Measurements from ENCODE around the gene PAK1. TPM values are rescaled to one million over a fixed set of nuclear protein-coding genes. Genes with fewer than 3 reads are reported as not detected.

The PAK1 gene
- total and polyA plus RNA-seq, 9 of the 15 experiments (the other 6 are each of a cell fraction or from before 2014, with no cell fraction given): 0.52 to 11.7 (median 1.9) TPM

- no peak for FAIRE-seq
Measured at GRCh38 chr11:77396911-77397310, 77.0 kb downstream of the PAK1 start.

More at GRCh38 chr11:77396911-77397310, 77.0 kb downstream of the PAK1 start:
- no peak overlapping the region for H3K4me2 ChIP-seq (ENCODE audit: insufficient read depth, low read length)
- H3K9ac ChIP-seq (ENCODE audit: insufficient read depth in 1 of 2, low read depth in 2 of 2, low read length in 2 of 2): no peak overlapping the region
- BruUV-seq (replicated peaks): no TSS peak
- ATAC-seq (no peak), DNase-seq (ENCODE audit: extremely low read depth in 1 of 4, low spot score in 3 of 4) (no peak)
- TF ChIP-seq GATAD2B (IDR thresholded peaks at IDR 0.05; ENCODE audit: borderline replicate concordance): no peak
- TF ChIP-seq NR2C2 (CRISPR knock-in tag; IDR thresholded peaks at IDR 0.05): no peak
- no peak for TF ChIP-seq NR2C2 (tag; IDR thresholded peaks at IDR 0.05)
- no peak for TF ChIP-seq SMARCA5 (IDR thresholded peaks at IDR 0.05)
- TF ChIP-seq FOS (IDR thresholded peaks at IDR 0.05; ENCODE audit: extremely low read depth, insufficient read length): no peak
- TF ChIP-seq IRF2 (CRISPR knock-in tag; IDR thresholded peaks at IDR 0.05): no peak
- no peak for TF ChIP-seq E2F4 (CRISPR knock-in tag; IDR thresholded peaks at IDR 0.05; ENCODE audit: low read depth)
- TF ChIP-seq ZNF24 (IDR thresholded peaks at IDR 0.05): no peak
- no peak for TF ChIP-seq GTF2B (IDR thresholded peaks at IDR 0.05; ENCODE audit: extremely low read depth, insufficient read length)
- TF ChIP-seq HDGF (IDR thresholded peaks at IDR 0.05): no peak
- TF ChIP-seq CEBPB (tag; IDR thresholded peaks at IDR 0.05): no peak
- TF ChIP-seq ZNF764 (CRISPR knock-in tag; IDR thresholded peaks at IDR 0.05; ENCODE audit: low read depth): no peak
- TF ChIP-seq NRF1 (conservative IDR thresholded peaks at IDR 0.05 in 1 of 2, IDR thresholded peaks at IDR 0.05 in 1 of 2): no peak
- TF ChIP-seq KDM4B (IDR thresholded peaks at IDR 0.05; ENCODE audit: borderline replicate concordance in 2 of 2, low read depth in 1 of 2): no peak
- TF ChIP-seq EP400 (IDR thresholded peaks at IDR 0.05): no peak
- TF ChIP-seq IFI16 (CRISPR knock-in tag; IDR thresholded peaks at IDR 0.05): no peak
- TF ChIP-seq KLF13 (tag; IDR thresholded peaks at IDR 0.05; ENCODE audit: borderline replicate concordance, low read depth): no peak
- TF ChIP-seq RBM39 (optimal IDR thresholded peaks at IDR 0.05; ENCODE audit: low read depth, low read length): no peak
- TF ChIP-seq ZNF280B (CRISPR knock-in tag; IDR thresholded peaks at IDR 0.05): no peak
- H3K4me3 ChIP-seq: no peak overlapping the region
- in situ Hi-C loops (cut with MboI) (no loop called here), intact Hi-C loops (cut with micrococcal nuclease) (no loop called here)
- 0% methylated on average over 2 of the region's 2 CpGs for WGBS (ENCODE audit: insufficient coverage, low coverage, missing lambda C conversion rate)
- H3K9me3 ChIP-seq (replicated peaks; ENCODE audit: control insufficient read depth, insufficient read depth, low read depth, low read length): no peaks in the 10 kb centered on the region
- H3K79me2 ChIP-seq (ENCODE audit: control insufficient read depth, insufficient read depth, low read length): no peaks in the 10 kb centered on the region
- H3K4me1 ChIP-seq (replicated peaks in 1 of 2; ENCODE audit: control insufficient read depth in 2 of 2, insufficient read depth in 2 of 2, low read length in 2 of 2): no peaks in the 10 kb centered on the region
- CTCF ChIA-PET (ENCODE audit: low intra/inter-chr PET ratio): no interaction called here
- no peaks in the 10 kb centered on the region for H4K20me1 ChIP-seq (replicated peaks; ENCODE audit: control insufficient read depth, insufficient read depth, low read length)
- H2AFZ ChIP-seq (ENCODE audit: low read depth, low read length): no peak overlapping the region
- no peaks in the 10 kb centered on the region for H3K36me3 ChIP-seq (ENCODE audit: control insufficient read depth, insufficient read depth, low read length)
- H3K27ac ChIP-seq (ENCODE audit: extremely low read depth, low read depth, low read length): no peak overlapping the region
- no peaks in the 10 kb centered on the region for H3K9me1 ChIP-seq (ENCODE audit: control insufficient read depth, insufficient read depth, low read length)
- POLR2A ChIA-PET: interaction anchor here (0.7 to 1.3 kb wide), 2 partner anchors 15 to 1034 kb away, joined by 3 read pairs; no protein-coding TSS in a partner anchor
- H3K27me3 ChIP-seq (ENCODE audit: control insufficient read depth in 2 of 2, insufficient read depth in 2 of 2, low read length in 2 of 2): peaks cover 0 to 2% of the 10 kb centered on the region in 2 experiments; a peak in 2 of 5 replicates
